Measurements from ENCODE around the gene EIF2S2. TPM values are rescaled to one million over a fixed set of nuclear protein-coding genes. Genes with fewer than 3 reads are reported as not detected.
"Not testable (repeated sequence)": the region's sequence is repeated elsewhere in the genome, so short reads cannot be mapped to it uniquely, and the experiment has no call there.

The EIF2S2 gene, protein sequence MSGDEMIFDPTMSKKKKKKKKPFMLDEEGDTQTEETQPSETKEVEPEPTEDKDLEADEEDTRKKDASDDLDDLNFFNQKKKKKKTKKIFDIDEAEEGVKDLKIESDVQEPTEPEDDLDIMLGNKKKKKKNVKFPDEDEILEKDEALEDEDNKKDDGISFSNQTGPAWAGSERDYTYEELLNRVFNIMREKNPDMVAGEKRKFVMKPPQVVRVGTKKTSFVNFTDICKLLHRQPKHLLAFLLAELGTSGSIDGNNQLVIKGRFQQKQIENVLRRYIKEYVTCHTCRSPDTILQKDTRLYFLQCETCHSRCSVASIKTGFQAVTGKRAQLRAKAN
- total RNA-seq (2014; rRNA removed; shearing (Covaris generic)) (117 and 124 TPM in 2 replicates), polyA plus RNA-seq (2016; fragmentation: Nextera tagmentation; extraction: Ambion mirVana) (190 and 194 TPM in 2 replicates)
- long read RNA-seq, transcript EIF2S2-201 (9 exons, 2,656 nt), result major isoform, 54 of 226 reads
- long read RNA-seq, partial matches to known transcripts, result 159 of 226 reads
- long read RNA-seq, other reads (novel, unspliced or antisense), result 13 of 226 reads

DNA sequence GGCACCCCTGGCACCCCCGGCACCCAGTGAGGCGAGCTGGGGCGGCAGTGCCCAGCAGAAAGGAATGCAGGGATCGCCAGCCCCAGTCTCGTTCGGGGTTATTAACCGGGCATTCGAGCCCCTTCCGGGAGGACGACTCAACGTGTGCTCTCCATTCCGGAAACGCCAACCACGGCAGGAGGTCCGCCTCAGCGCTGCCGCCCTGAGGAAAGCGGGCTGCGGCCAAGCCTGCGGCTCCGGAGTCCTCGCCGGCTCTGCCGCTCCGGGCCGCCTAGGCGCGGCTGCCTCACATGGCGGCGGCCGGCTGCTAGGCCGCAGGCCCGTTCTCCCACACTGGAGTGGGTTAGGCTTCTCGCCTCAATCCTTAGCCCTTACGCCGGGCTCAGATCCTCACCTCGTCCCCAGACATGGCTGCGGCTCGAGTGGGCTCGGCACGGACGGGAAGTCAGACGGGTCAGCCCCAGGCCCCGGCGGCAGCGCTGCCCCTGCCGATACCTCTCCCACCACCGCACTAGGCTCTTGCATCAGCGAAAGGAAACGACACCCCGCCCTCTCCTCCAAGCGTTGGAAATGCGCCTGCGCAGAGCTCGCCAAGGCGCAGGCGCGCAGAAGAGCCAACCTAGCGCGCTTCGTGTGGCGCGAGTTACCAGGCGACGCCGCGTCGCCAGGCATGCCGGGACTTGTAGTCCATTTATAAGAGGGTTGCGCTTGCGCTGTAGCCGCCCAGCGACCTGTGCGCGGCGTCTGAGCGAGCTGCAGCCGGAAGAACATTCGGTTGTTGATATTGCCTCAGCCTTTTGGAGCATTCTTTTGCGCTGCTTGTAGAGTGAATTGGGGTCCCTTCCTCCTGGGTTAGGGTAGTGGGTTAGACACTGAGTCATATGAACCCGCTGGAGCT is at the start of gene EIF2S2:
TSS of gene EIF2S2 (minus strand) at position 542 of the 898 bp plus-strand sequence. CDS start at position 409, 133 bp downstream.
- H3K4me3 Mint-ChIP-seq, result peak within 1 kb of the TSS; percentile 97
- peaks cover 50% of the 10 kb centered on the region for H3K79me2 ChIP-seq (replicated peaks; ENCODE audit: insufficient read depth)
- peak; percentile 98 for DNase-seq (ENCODE audit: low spot score)
- H3K9me2 ChIP-seq (ENCODE audit: insufficient read depth), result no peaks in the 10 kb centered on the region
- peaks cover 22% of the 10 kb centered on the region for H3K4me1 Mint-ChIP-seq
- peak within 1 kb of the TSS; percentile 89 for H3K4me3 ChIP-seq
- H3K36me3 Mint-ChIP-seq (ENCODE audit: low read depth), result peaks cover 42% of the 10 kb centered on the region
- peak; percentile 91 for ATAC-seq
- peak within 1 kb of the TSS; percentile 98 for H2AFZ ChIP-seq
- H3F3A ChIP-seq (replicated peaks; ENCODE audit: low read depth), result no peaks in the 10 kb centered on the region; the same call in 1 of the 2 replicates
- H3K36me3 ChIP-seq (ENCODE audit: insufficient read depth), result peaks cover 14% of the 10 kb centered on the region
- no peaks in the 10 kb centered on the region for H3K9me3 Mint-ChIP-seq
- peaks cover 40% of the 10 kb centered on the region for H4K20me1 ChIP-seq (replicated peaks; ENCODE audit: insufficient read depth)
- peaks cover 17% of the 10 kb centered on the region for H3K4me1 ChIP-seq (ENCODE audit: insufficient read depth)
- peak within 1 kb of the TSS; percentile 95 for H3K4me2 ChIP-seq
- TF ChIP-seq JUNB (IDR thresholded peaks at IDR 0.05; ENCODE audit: unreplicated experiment) (no peak), NANOG (IDR thresholded peaks at IDR 0.05; ENCODE audit: borderline replicate concordance) (no peak), CREB1 (CRISPR knock-in tag; IDR thresholded peaks at IDR 0.05; ENCODE audit: low read depth) (peak; percentile 96), ZNF331 (CRISPR knock-in tag; IDR thresholded peaks at IDR 0.05; ENCODE audit: low read depth) (no peak), POLR2AphosphoS5 (IDR thresholded peaks at IDR 0.05; ENCODE audit: low read depth) (peak; percentile 96), EZH2 (IDR thresholded peaks at IDR 0.05; ENCODE audit: low read depth, unreplicated experiment) (no peak)
- TF ChIP-seq, protein P1, sequence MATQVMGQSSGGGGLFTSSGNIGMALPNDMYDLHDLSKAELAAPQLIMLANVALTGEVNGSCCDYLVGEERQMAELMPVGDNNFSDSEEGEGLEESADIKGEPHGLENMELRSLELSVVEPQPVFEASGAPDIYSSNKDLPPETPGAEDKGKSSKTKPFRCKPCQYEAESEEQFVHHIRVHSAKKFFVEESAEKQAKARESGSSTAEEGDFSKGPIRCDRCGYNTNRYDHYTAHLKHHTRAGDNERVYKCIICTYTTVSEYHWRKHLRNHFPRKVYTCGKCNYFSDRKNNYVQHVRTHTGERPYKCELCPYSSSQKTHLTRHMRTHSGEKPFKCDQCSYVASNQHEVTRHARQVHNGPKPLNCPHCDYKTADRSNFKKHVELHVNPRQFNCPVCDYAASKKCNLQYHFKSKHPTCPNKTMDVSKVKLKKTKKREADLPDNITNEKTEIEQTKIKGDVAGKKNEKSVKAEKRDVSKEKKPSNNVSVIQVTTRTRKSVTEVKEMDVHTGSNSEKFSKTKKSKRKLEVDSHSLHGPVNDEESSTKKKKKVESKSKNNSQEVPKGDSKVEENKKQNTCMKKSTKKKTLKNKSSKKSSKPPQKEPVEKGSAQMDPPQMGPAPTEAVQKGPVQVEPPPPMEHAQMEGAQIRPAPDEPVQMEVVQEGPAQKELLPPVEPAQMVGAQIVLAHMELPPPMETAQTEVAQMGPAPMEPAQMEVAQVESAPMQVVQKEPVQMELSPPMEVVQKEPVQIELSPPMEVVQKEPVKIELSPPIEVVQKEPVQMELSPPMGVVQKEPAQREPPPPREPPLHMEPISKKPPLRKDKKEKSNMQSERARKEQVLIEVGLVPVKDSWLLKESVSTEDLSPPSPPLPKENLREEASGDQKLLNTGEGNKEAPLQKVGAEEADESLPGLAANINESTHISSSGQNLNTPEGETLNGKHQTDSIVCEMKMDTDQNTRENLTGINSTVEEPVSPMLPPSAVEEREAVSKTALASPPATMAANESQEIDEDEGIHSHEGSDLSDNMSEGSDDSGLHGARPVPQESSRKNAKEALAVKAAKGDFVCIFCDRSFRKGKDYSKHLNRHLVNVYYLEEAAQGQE (IDR thresholded peaks at IDR 0.05; ENCODE audit: unreplicated experiment), result peak; percentile 28
- TF ChIP-seq, protein P2, sequence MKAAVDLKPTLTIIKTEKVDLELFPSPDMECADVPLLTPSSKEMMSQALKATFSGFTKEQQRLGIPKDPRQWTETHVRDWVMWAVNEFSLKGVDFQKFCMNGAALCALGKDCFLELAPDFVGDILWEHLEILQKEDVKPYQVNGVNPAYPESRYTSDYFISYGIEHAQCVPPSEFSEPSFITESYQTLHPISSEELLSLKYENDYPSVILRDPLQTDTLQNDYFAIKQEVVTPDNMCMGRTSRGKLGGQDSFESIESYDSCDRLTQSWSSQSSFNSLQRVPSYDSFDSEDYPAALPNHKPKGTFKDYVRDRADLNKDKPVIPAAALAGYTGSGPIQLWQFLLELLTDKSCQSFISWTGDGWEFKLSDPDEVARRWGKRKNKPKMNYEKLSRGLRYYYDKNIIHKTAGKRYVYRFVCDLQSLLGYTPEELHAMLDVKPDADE (IDR thresholded peaks at IDR 0.05), result peak; percentile 97
- peaks cover 18% of the 10 kb centered on the region for H3K27me3 Mint-ChIP-seq (ENCODE audit: insufficient read depth, low read depth, poor library complexity)
- peak within 1 kb of the TSS; percentile 99 for H3K27ac Mint-ChIP-seq
- peak within 1 kb of the TSS; percentile 99 for H3K27ac ChIP-seq (ENCODE audit: low read depth)
- H3K27me3 ChIP-seq (ENCODE audit: insufficient read depth), result no peaks in the 10 kb centered on the region

DNA sequence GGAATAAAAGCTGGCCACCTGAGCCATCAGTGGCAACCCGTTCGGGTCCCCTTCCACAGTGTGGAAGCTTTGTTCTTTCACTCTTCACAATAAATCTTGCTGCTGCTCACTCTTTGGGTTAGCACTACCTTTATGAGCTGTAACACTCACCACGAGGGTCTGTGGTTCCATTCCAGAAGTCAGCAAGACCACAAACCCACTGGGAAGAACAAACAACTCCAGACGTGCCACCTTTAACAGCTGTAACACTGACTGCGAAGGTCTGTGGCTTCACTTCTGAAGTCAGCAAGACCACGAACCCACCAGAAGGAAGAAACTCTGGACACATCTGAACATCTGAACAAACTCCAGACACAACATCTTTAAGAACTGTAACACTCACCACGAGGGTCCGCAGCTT is 45.7 kb upstream of the EIF2S2 start:
- H3K4me1 Mint-ChIP-seq, result peaks cover 32% of the 10 kb centered on the region
- ATAC-seq; H3K27ac ChIP-seq (ENCODE audit: low read depth); H4K20me1 ChIP-seq (replicated peaks; ENCODE audit: insufficient read depth); H3K4me3 Mint-ChIP-seq; H3K79me2 ChIP-seq (replicated peaks; ENCODE audit: insufficient read depth); H3K27ac Mint-ChIP-seq; H3K4me3 ChIP-seq; H3K4me2 ChIP-seq; H3K9me2 ChIP-seq (ENCODE audit: insufficient read depth); H3K27me3 ChIP-seq (ENCODE audit: insufficient read depth); H3K9me3 Mint-ChIP-seq; H2AFZ ChIP-seq; H3K36me3 Mint-ChIP-seq (ENCODE audit: low read depth); H3F3A ChIP-seq (replicated peaks; ENCODE audit: low read depth); DNase-seq (ENCODE audit: low spot score); H3K36me3 ChIP-seq (ENCODE audit: insufficient read depth): not testable (repeated sequence)
- peaks cover 26% of the 10 kb centered on the region for H3K4me1 ChIP-seq (ENCODE audit: insufficient read depth)
- peaks cover 17% of the 10 kb centered on the region for H3K27me3 Mint-ChIP-seq (ENCODE audit: insufficient read depth, low read depth, poor library complexity)
